ENCODE measurements around the gene HLCS. TPM values are rescaled to one million over a fixed set of nuclear protein-coding genes. Genes with fewer than 3 reads are reported as not detected.

Gene HLCS
- polyA plus RNA-seq, 1 of the 3 experiments (the other 2 are of a cell fraction): 13.0 TPM

DNA sequence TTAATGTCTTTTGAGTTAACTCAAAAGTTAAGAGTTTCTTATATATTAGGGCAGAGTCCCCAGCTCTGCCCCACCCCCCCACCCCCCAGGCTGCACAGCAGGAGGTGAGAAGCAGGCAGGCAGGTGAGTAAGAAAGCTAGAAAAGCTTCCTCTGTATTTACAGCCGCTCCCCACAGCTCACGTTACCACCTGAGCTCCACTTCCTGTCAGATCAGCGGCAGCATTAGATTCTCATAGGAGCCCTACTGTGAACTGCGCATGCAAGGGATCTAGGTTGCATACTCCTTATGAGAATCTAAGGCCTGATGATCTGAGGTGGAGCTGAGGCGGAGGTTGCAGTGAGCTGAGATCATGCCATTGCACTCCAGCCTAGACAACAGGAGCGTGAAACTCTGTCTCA, 185.6 kb downstream of the HLCS start:
- Histone ChIP-seq H3K9me3 (no peaks in the 10 kb centered on the region), H2AFZ (ENCODE audit: low read depth) (no peak overlapping the region), H3K9me2 (no peaks in the 10 kb centered on the region), H3K4me2 (no peak overlapping the region), H3K27ac (ENCODE audit: low read depth in 2 of 2, low read length in 1 of 2) (no peak overlapping the region), H3K4me3 (ENCODE audit: low read depth in 2 of 2, low read length in 1 of 2) (no peak overlapping the region), H3K36me3 (replicated peaks in 1 of 2; ENCODE audit: control insufficient read depth in 1 of 2, insufficient read depth in 2 of 2, low read length in 1 of 2) (no peaks in the 10 kb centered on the region), H3F3A (replicated peaks; ENCODE audit: insufficient read depth) (no peaks in the 10 kb centered on the region), H3K27me3 (ENCODE audit: insufficient read depth) (no peaks in the 10 kb centered on the region), H3K79me2 (ENCODE audit: insufficient read depth) (no peaks in the 10 kb centered on the region), H4K20me1 (ENCODE audit: insufficient read depth) (peaks cover 3% of the 10 kb centered on the region; the same call in 1 of the 2 replicates), H3K9ac (no peak overlapping the region), H3K4me1 (ENCODE audit: control insufficient read depth in 1 of 2, insufficient read depth in 2 of 2, low read depth in 1 of 2, low read length in 1 of 2) (no peaks in the 10 kb centered on the region)
- ChIA-PET CTCF (no interaction called here), POLR2A (no interaction called here)
- WGBS (ENCODE audit: low lambda C conversion rate): 91% methylated on average over 6 of the region's 6 CpGs
- TF ChIP-seq GATA2 (CRISPR knock-in tag; IDR thresholded peaks at IDR 0.05) (no peak), RCOR1 (IDR thresholded peaks at IDR 0.05; ENCODE audit: low read length) (no peak), ELF1 (IDR thresholded peaks at IDR 0.05) (no peak), CHD2 (IDR thresholded peaks at IDR 0.05; ENCODE audit: low read length, partially characterized antibody) (no peak), MEF2A (IDR thresholded peaks at IDR 0.05; ENCODE audit: borderline replicate concordance, low read depth) (no peak), JUND (IDR thresholded peaks at IDR 0.05) (no peak), RXRA (IDR thresholded peaks at IDR 0.05; ENCODE audit: borderline replicate concordance, low read depth) (no peak), POLR2AphosphoS5 (IDR thresholded peaks at IDR 0.05; ENCODE audit: low read depth, low read length) (no peak), RFX5 (IDR thresholded peaks at IDR 0.05; ENCODE audit: low read length) (no peak), USF1 (IDR thresholded peaks at IDR 0.05; ENCODE audit: borderline replicate concordance, low read depth) (no peak), YY1 (IDR thresholded peaks at IDR 0.05; ENCODE audit: low read depth) (no peak), FOXM1 (IDR thresholded peaks at IDR 0.05; ENCODE audit: low read depth) (no peak), SIN3A (IDR thresholded peaks at IDR 0.05; ENCODE audit: borderline replicate concordance, low read depth, low read length) (no peak), FOSL2 (IDR thresholded peaks at IDR 0.05; ENCODE audit: borderline replicate concordance, low read depth) (no peak), NFIC (IDR thresholded peaks at IDR 0.05; ENCODE audit: borderline replicate concordance) (no peak)
- TF ChIP-seq, protein P1, sequence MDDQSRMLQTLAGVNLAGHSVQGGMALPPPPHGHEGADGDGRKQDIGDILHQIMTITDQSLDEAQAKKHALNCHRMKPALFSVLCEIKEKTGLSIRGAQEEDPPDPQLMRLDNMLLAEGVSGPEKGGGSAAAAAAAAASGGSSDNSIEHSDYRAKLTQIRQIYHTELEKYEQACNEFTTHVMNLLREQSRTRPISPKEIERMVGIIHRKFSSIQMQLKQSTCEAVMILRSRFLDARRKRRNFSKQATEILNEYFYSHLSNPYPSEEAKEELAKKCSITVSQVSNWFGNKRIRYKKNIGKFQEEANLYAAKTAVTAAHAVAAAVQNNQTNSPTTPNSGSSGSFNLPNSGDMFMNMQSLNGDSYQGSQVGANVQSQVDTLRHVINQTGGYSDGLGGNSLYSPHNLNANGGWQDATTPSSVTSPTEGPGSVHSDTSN (IDR thresholded peaks at IDR 0.05): no peak
- TF ChIP-seq, protein P2, sequence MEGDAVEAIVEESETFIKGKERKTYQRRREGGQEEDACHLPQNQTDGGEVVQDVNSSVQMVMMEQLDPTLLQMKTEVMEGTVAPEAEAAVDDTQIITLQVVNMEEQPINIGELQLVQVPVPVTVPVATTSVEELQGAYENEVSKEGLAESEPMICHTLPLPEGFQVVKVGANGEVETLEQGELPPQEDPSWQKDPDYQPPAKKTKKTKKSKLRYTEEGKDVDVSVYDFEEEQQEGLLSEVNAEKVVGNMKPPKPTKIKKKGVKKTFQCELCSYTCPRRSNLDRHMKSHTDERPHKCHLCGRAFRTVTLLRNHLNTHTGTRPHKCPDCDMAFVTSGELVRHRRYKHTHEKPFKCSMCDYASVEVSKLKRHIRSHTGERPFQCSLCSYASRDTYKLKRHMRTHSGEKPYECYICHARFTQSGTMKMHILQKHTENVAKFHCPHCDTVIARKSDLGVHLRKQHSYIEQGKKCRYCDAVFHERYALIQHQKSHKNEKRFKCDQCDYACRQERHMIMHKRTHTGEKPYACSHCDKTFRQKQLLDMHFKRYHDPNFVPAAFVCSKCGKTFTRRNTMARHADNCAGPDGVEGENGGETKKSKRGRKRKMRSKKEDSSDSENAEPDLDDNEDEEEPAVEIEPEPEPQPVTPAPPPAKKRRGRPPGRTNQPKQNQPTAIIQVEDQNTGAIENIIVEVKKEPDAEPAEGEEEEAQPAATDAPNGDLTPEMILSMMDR (IDR thresholded peaks at IDR 0.05): no peak
- TF ChIP-seq, protein P3, sequence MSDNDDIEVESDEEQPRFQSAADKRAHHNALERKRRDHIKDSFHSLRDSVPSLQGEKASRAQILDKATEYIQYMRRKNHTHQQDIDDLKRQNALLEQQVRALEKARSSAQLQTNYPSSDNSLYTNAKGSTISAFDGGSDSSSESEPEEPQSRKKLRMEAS (IDR thresholded peaks at IDR 0.05; ENCODE audit: low read depth): no peak
- DNase-seq: no peak
